Body of pancreas (tissue), 4 donors: ENCODE results near the gene OR1K1. TPM values are rescaled to one million over a fixed set of nuclear protein-coding genes. Genes with fewer than 3 reads are reported as not detected.

Experiments used
- ATAC-seq: fragments of 150-250 bp; one replicate; pipeline ENCODE4 v1.9.1; 2016
- DNase-seq, 4 donors: peaks; one replicate each; pipeline ENCODE4 v3.0.0-alpha.2; 2019
- H3K27ac ChIP-seq, 4 donors: fragments of 200-600 bp; sonication (generic); 1 replicate in 3 of 4; 2 replicates in 1 of 4; pipeline versions ENCODE4 v1.5.1 to v1.6.1; 2016 to 2019; ENCODE audit warnings: mild to moderate bottlenecking in 1 of 4, mixed read lengths in 1 of 4, moderate library complexity in 1 of 4
- H3K27me3 ChIP-seq, 2 donors: fragments of 200-600 bp; sonication (generic); one replicate each; pipeline ENCODE4 v1.6.0; 2016; ENCODE audit warnings: mild to moderate bottlenecking in 1 of 2
- H3K36me3 ChIP-seq, 2 donors: fragments of 200-600 bp; sonication (generic); replicated peaks in 1 of 2; 2 replicates each; pipeline ENCODE4 v1.5.1; 2016; ENCODE audit warnings: low read depth in 2 of 2; ENCODE audit not compliant: insufficient read depth in 1 of 2
- H3K4me1 ChIP-seq: fragments of 200-600 bp; sonication (generic); one replicate; pipeline ENCODE4 v1.6.0; 2016
- H3K4me3 ChIP-seq, 2 donors: fragments of 200-600 bp; sonication (generic); 1 replicate in 1 of 2; 2 replicates in 1 of 2; pipeline ENCODE4 v1.5.1; 2016 to 2019
- H3K9me3 ChIP-seq, 3 donors: fragments of 200-600 bp; sonication (generic); 1 replicate in 2 of 3; 2 replicates in 1 of 3; pipeline ENCODE4 v1.5.1; 2016
- POLR2A ChIP-seq, 3 donors: fragments of 450-650 bp; IDR thresholded peaks; one replicate each; pipeline ENCODE4 v1.6.1; 2016; ENCODE audit warnings: antibody characterized with exemption in 3 of 3, mild to moderate bottlenecking in 2 of 3
- WGBS, 2 donors: methylation state at CpG; one replicate each; pipeline ENCODE4 v1.1.5; 2017; 5-methylcytosine and 5-hydroxymethylcytosine counted together
- intact Hi-C: fragments of 100-400 bp; cut with DNase I; formaldehyde crosslinking; loops from one replicate; pipeline ENCODE4 v1.15.1; 2023
- total RNA-seq, 2 donors: library from RNA; depleted of rRNA; stranded (reverse); fragments of >200 nt; gene quantifications; one replicate each; pipeline ENCODE4 v1.1.0, GENCODE V29; 2016
- TF ChIP-seq, protein P1 (sequence below), 7 experiments: fragments of 450-650 bp in 4 of 7; fragments of 200-600 bp in 3 of 7; sonication (generic) in 3 of 7; IDR thresholded peaks; one replicate each; pipeline ENCODE4 v1.5.1; 2016 to 2019; ENCODE audit warnings: antibody characterized with exemption in 7 of 7

The OR1K1 gene
- total RNA-seq, 2 donors from 2014 or later: not detected

- no peaks in the 10 kb centered on the region for H3K9me3 ChIP-seq
- ATAC-seq: no peak
- no peak for TF ChIP-seq POLR2A (IDR thresholded peaks at IDR 0.05)
- 66 to 87% methylated on average over 16 to 17 of the region's 17 CpGs for WGBS, 2 donors
- H3K4me1 ChIP-seq: peaks cover 5% of the 10 kb centered on the region
- no peaks in the 10 kb centered on the region for H3K27me3 ChIP-seq
- DNase-seq: peak in 3 of 4 donors; percentile 13 to 28 (median 21)
- intact Hi-C loops: loop anchor here (10.0 kb wide), 1 partner anchor 462 kb away; no protein-coding TSS in a partner anchor
- no peak overlapping the region for H3K4me3 ChIP-seq
- H3K36me3 ChIP-seq: peaks cover 0 to 2% of the 10 kb centered on the region in 2 donors
- no peak overlapping the region for H3K27ac ChIP-seq
These were observed 16.4 kb downstream of the OR1K1 start for GRCh38 chr9:122816163-122816867.

- DNase-seq (no peak), ATAC-seq (no peak)
- Histone ChIP-seq H3K27me3 (no peaks in the 10 kb centered on the region), H3K27ac (no peak overlapping the region), H3K36me3 (peaks cover 0 to 13% of the 10 kb centered on the region in 2 donors), H3K4me3 (no peak overlapping the region), H3K4me1 (peaks cover 5% of the 10 kb centered on the region), H3K9me3 (no peaks in the 10 kb centered on the region)
- 63 to 71% methylated on average over 3 of the region's 3 CpGs for WGBS, 2 donors
- TF ChIP-seq POLR2A (IDR thresholded peaks at IDR 0.05): no peak
- TF ChIP-seq, protein P1, sequence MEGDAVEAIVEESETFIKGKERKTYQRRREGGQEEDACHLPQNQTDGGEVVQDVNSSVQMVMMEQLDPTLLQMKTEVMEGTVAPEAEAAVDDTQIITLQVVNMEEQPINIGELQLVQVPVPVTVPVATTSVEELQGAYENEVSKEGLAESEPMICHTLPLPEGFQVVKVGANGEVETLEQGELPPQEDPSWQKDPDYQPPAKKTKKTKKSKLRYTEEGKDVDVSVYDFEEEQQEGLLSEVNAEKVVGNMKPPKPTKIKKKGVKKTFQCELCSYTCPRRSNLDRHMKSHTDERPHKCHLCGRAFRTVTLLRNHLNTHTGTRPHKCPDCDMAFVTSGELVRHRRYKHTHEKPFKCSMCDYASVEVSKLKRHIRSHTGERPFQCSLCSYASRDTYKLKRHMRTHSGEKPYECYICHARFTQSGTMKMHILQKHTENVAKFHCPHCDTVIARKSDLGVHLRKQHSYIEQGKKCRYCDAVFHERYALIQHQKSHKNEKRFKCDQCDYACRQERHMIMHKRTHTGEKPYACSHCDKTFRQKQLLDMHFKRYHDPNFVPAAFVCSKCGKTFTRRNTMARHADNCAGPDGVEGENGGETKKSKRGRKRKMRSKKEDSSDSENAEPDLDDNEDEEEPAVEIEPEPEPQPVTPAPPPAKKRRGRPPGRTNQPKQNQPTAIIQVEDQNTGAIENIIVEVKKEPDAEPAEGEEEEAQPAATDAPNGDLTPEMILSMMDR (IDR thresholded peaks at IDR 0.05): no peak
- intact Hi-C loops: loop anchor here (10.0 kb wide), 1 partner anchor 465 kb away; no protein-coding TSS in a partner anchor
These were observed 19.4 kb downstream of the OR1K1 start for GRCh38 chr9:122819326-122819725.

GRCh38 chr9:122819791-122820489 lies 20.0 kb downstream of the OR1K1 start:
- Histone ChIP-seq H3K4me3 (no peak overlapping the region), H3K27me3 (no peaks in the 10 kb centered on the region), H3K9me3 (no peaks in the 10 kb centered on the region), H3K27ac (no peak overlapping the region), H3K36me3 (peaks cover 0 to 13% of the 10 kb centered on the region in 2 donors), H3K4me1 (peaks cover 5% of the 10 kb centered on the region)
- TF ChIP-seq POLR2A (IDR thresholded peaks at IDR 0.05): no peak
- TF ChIP-seq, protein P1 (IDR thresholded peaks at IDR 0.05): no peak
- ATAC-seq (no peak), DNase-seq (no peak)
- intact Hi-C loops: loop anchor here (10.0 kb wide), 1 partner anchor 465 kb away; no protein-coding TSS in a partner anchor
- 71 to 72% methylated on average over 7 to 9 of the region's 9 CpGs for WGBS, 2 donors

- intact Hi-C loops: no loop called here
- Histone ChIP-seq H3K27me3 (no peaks in the 10 kb centered on the region), H3K27ac (no peak overlapping the region), H3K36me3 (peaks cover 0 to 13% of the 10 kb centered on the region in 2 donors), H3K4me3 (no peak overlapping the region), H3K4me1 (peaks cover 5% of the 10 kb centered on the region), H3K9me3 (no peaks in the 10 kb centered on the region)
- TF ChIP-seq, protein P1 (IDR thresholded peaks at IDR 0.05): no peak
- TF ChIP-seq POLR2A (IDR thresholded peaks at IDR 0.05): no peak
- WGBS, 2 donors: 95 to 99% methylated on average over 11 of the region's 11 CpGs
- DNase-seq: no peak
- ATAC-seq: no peak
These were observed 20.5 kb downstream of the OR1K1 start for GRCh38 chr9:122820490-122820845.

DNA sequence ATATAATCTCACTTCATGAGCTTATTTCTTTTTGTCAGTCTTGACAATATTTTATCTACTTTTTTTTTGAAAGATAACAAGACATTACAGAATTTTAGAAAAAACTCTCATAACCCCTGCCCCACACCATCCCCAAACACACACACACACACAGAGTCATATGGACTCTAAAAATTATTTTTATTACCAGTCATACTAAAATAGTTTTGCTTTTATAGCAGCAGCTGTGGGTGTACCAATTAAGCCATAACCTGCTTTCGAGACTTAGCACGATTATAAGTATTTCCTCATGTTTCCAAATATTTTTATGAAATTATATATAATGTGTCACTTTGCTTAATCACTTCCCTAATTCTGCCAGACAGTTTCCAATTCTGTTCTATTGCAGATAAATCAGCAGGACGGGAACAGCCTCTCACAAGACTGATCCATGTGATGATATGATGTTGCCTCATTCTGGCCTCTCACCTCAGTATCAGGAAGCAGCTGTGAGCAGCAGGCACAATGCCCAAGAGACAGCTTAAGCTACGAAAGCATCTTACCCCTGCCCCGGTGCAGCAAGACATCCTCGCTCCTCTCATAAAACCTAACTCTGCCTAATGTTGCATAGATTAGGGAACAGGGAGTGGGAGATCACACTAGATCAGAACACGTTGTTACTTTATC lies 21.5 kb downstream of the OR1K1 start:
- 59 to 65% methylated on average over 7 of the region's 7 CpGs for WGBS, 2 donors
- ATAC-seq (no peak), DNase-seq (peak in 3 of 4 donors; percentile 21 to 52 (median 27))
- H3K27ac ChIP-seq: peak overlapping the region in 1 of 4 donors; percentile 16
- H3K4me3 ChIP-seq: no peak overlapping the region
- no peaks in the 10 kb centered on the region for H3K9me3 ChIP-seq
- peaks cover 0 to 13% of the 10 kb centered on the region in 2 donors for H3K36me3 ChIP-seq
- TF ChIP-seq POLR2A (IDR thresholded peaks at IDR 0.05): no peak
- TF ChIP-seq, protein P1 (IDR thresholded peaks at IDR 0.05): no peak
- no peaks in the 10 kb centered on the region for H3K27me3 ChIP-seq
- H3K4me1 ChIP-seq: peaks cover 5% of the 10 kb centered on the region
- intact Hi-C loops: no loop called here
